ENCODE data around the gene WNT10A. TPM values are rescaled to one million over a fixed set of nuclear protein-coding genes. Genes with fewer than 3 reads are reported as not detected.
"Not testable (repeated sequence)": the region's sequence is repeated elsewhere in the genome, so short reads cannot be mapped to it uniquely, and the experiment has no call there.

Gene WNT10A
- total RNA-seq (2014; rRNA removed; shearing (Covaris generic); ENCODE audit: low replicate concordance): 4.5 and 6.5 TPM in 2 replicates

GRCh38 chr2:218880102-218880858 is at the start of gene WNT10A:
WNT10A (plus strand) TSS chr2:218880852; CDS start chr2:218880996, 144 bp downstream.
- in situ Hi-C loops (cut with HindIII; ENCODE audit: low pct_unique_long_range_greater_than_20kb, low sequenced_read_pairs): no loop called here
- no peak for DNase-seq (ENCODE audit: low read depth)

GRCh38 chr2:218831378-218831990 is 49.2 kb upstream of the WNT10A start, which contains the start of gene PRKAG3:
PRKAG3 (minus strand) TSS chr2:218831803.
- no peak for DNase-seq (ENCODE audit: low read depth)
- in situ Hi-C loops (cut with HindIII; ENCODE audit: low pct_unique_long_range_greater_than_20kb, low sequenced_read_pairs): no loop called here

GRCh38 chr2:218832081-218832480 is 48.6 kb upstream of the WNT10A start:
- in situ Hi-C loops (cut with HindIII; ENCODE audit: low pct_unique_long_range_greater_than_20kb, low sequenced_read_pairs): no loop called here
- DNase-seq (ENCODE audit: low read depth): no peak

GRCh38 chr2:218832520-218832919 is 48.1 kb upstream of the WNT10A start:
- no peak for DNase-seq (ENCODE audit: low read depth)

GRCh38 chr2:218833023-218833609 is 47.5 kb upstream of the WNT10A start:
- in situ Hi-C loops (cut with HindIII; ENCODE audit: low pct_unique_long_range_greater_than_20kb, low sequenced_read_pairs): no loop called here
- no peak for DNase-seq (ENCODE audit: low read depth)

More at GRCh38 chr2:218832520-218832919, 48.1 kb upstream of the WNT10A start:
- in situ Hi-C loops (cut with HindIII; ENCODE audit: low pct_unique_long_range_greater_than_20kb, low sequenced_read_pairs): no loop called here

- in situ Hi-C loops (cut with HindIII; ENCODE audit: low pct_unique_long_range_greater_than_20kb, low sequenced_read_pairs): no loop called here
- DNase-seq (ENCODE audit: low read depth): no peak
Measured at GRCh38 chr2:218834685-218835084, 46.0 kb upstream of the WNT10A start.

GRCh38 chr2:218837495-218837894 is 43.2 kb upstream of the WNT10A start:
- DNase-seq (ENCODE audit: low read depth): no peak
- in situ Hi-C loops (cut with HindIII; ENCODE audit: low pct_unique_long_range_greater_than_20kb, low sequenced_read_pairs): no loop called here

- in situ Hi-C loops (cut with HindIII; ENCODE audit: low pct_unique_long_range_greater_than_20kb, low sequenced_read_pairs): no loop called here
- DNase-seq (ENCODE audit: low read depth): no peak
Measured at GRCh38 chr2:218839430-218839829, 41.2 kb upstream of the WNT10A start.

GRCh38 chr2:218839888-218840287 is 40.8 kb upstream of the WNT10A start:
- in situ Hi-C loops (cut with HindIII; ENCODE audit: low pct_unique_long_range_greater_than_20kb, low sequenced_read_pairs): no loop called here
- DNase-seq (ENCODE audit: low read depth): no peak

GRCh38 chr2:218844334-218844733 is 36.3 kb upstream of the WNT10A start:
- in situ Hi-C loops (cut with HindIII; ENCODE audit: low pct_unique_long_range_greater_than_20kb, low sequenced_read_pairs); DNase-seq (ENCODE audit: low read depth): not testable (repeated sequence)

- in situ Hi-C loops (cut with HindIII; ENCODE audit: low pct_unique_long_range_greater_than_20kb, low sequenced_read_pairs); DNase-seq (ENCODE audit: low read depth): not testable (repeated sequence)
Measured at GRCh38 chr2:218846963-218847362, 33.7 kb upstream of the WNT10A start.

- in situ Hi-C loops (cut with HindIII; ENCODE audit: low pct_unique_long_range_greater_than_20kb, low sequenced_read_pairs): no loop called here
- no peak for DNase-seq (ENCODE audit: low read depth)
Measured at GRCh38 chr2:218849721-218850120, 30.9 kb upstream of the WNT10A start.

- DNase-seq (ENCODE audit: low read depth): no peak
- in situ Hi-C loops (cut with HindIII; ENCODE audit: low pct_unique_long_range_greater_than_20kb, low sequenced_read_pairs): no loop called here
Measured at GRCh38 chr2:218850796-218851195, 29.9 kb upstream of the WNT10A start.

- no peak for DNase-seq (ENCODE audit: low read depth)
- in situ Hi-C loops (cut with HindIII; ENCODE audit: low pct_unique_long_range_greater_than_20kb, low sequenced_read_pairs): no loop called here
Measured at GRCh38 chr2:218851286-218851685, 29.4 kb upstream of the WNT10A start.

- DNase-seq (ENCODE audit: low read depth): peak; percentile 54
Measured at GRCh38 chr2:218852911-218853667, 27.6 kb upstream of the WNT10A start.

GRCh38 chr2:218853766-218854165 is 26.9 kb upstream of the WNT10A start:
- in situ Hi-C loops (cut with HindIII; ENCODE audit: low pct_unique_long_range_greater_than_20kb, low sequenced_read_pairs): no loop called here
- DNase-seq (ENCODE audit: low read depth): peak; percentile 68

More at GRCh38 chr2:218852911-218853667, 27.6 kb upstream of the WNT10A start:
- in situ Hi-C loops (cut with HindIII; ENCODE audit: low pct_unique_long_range_greater_than_20kb, low sequenced_read_pairs): no loop called here

- in situ Hi-C loops (cut with HindIII; ENCODE audit: low pct_unique_long_range_greater_than_20kb, low sequenced_read_pairs): no loop called here
Measured at GRCh38 chr2:218854860-218855259, 25.8 kb upstream of the WNT10A start.

GRCh38 chr2:218855305-218856166 is 25.1 kb upstream of the WNT10A start:
- in situ Hi-C loops (cut with HindIII; ENCODE audit: low pct_unique_long_range_greater_than_20kb, low sequenced_read_pairs): no loop called here
- DNase-seq (ENCODE audit: low read depth): no peak

More at GRCh38 chr2:218854860-218855259, 25.8 kb upstream of the WNT10A start:
- DNase-seq (ENCODE audit: low read depth): no peak
